HG03520 (cell line): ENCODE measurements around the gene PSMD2.

Experiments used
- ATAC-seq: cut with Tn5 transposase; IDR thresholded peaks from one replicate; pipeline ENCODE4 v1.9.1; 2021; ENCODE audit warnings: mild to moderate bottlenecking, moderate library complexity; ENCODE audit not compliant: unreplicated experiment

Gene PSMD2

GRCh38 chr3:184315871-184316661, 17.0 kb downstream of the PSMD2 start:
- no peak for ATAC-seq

GRCh38 chr3:184316792-184317191, 17.8 kb downstream of the PSMD2 start:
- no peak for ATAC-seq

GRCh38 chr3:184317201-184317600, 18.2 kb downstream of the PSMD2 start:
- ATAC-seq: no peak

- ATAC-seq: no peak
Measured at GRCh38 chr3:184320104-184320445, 21.0 kb downstream of the PSMD2 start.

- no peak for ATAC-seq
Measured at GRCh38 chr3:184321666-184322065, 22.6 kb downstream of the PSMD2 start.

GRCh38 chr3:184322731-184323487, 23.9 kb downstream of the PSMD2 start:
- ATAC-seq: no peak

GRCh38 chr3:184323696-184324095, 24.7 kb downstream of the PSMD2 start:
- ATAC-seq: no peak

GRCh38 chr3:184325269-184325668, 26.2 kb downstream of the PSMD2 start:
- ATAC-seq: no peak

GRCh38 chr3:184325715-184326369, 26.8 kb downstream of the PSMD2 start:
- no peak for ATAC-seq

- no peak for ATAC-seq
Measured at GRCh38 chr3:184327171-184327570, 28.1 kb downstream of the PSMD2 start.

- no peak for ATAC-seq
Measured at GRCh38 chr3:184328516-184328915, 29.5 kb downstream of the PSMD2 start.

- no peak for ATAC-seq
Measured at GRCh38 chr3:184332370-184333090, 33.5 kb downstream of the PSMD2 start.

- no peak for ATAC-seq
Measured at GRCh38 chr3:184333190-184333589, 34.1 kb downstream of the PSMD2 start.

GRCh38 chr3:184333700-184334099, 34.7 kb downstream of the PSMD2 start:
- ATAC-seq: no peak

GRCh38 chr3:184334470-184335158, 35.6 kb downstream of the PSMD2 start:
- ATAC-seq: no peak

GRCh38 chr3:184335291-184335660, 36.2 kb downstream of the PSMD2 start:
- no peak for ATAC-seq

- no peak for ATAC-seq
Measured at GRCh38 chr3:184335661-184336546, 36.9 kb downstream of the PSMD2 start.

- ATAC-seq: no peak
Measured at GRCh38 chr3:184336547-184337398, 37.7 kb downstream of the PSMD2 start.

- ATAC-seq: no peak
Measured at GRCh38 chr3:184337399-184337714, 38.3 kb downstream of the PSMD2 start, which contains the start of gene FAM131A. FAM131A (plus strand) TSS chr3:184337600; CDS start chr3:184337631, 31 bp downstream.
